GM21515 (cell line): ENCODE measurements around the gene XAGE1A.
"Not testable (repeated sequence)": the region's sequence is repeated elsewhere in the genome, so short reads cannot be mapped to it uniquely, and the experiment has no call there.

ENCODE experiments used
- ATAC-seq: cut with Tn5 transposase; IDR thresholded peaks from one replicate; pipeline ENCODE4 v1.9.1; 2021; ENCODE audit not compliant: unreplicated experiment

XAGE1A gene, protein sequence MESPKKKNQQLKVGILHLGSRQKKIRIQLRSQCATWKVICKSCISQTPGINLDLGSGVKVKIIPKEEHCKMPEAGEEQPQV

DNA sequence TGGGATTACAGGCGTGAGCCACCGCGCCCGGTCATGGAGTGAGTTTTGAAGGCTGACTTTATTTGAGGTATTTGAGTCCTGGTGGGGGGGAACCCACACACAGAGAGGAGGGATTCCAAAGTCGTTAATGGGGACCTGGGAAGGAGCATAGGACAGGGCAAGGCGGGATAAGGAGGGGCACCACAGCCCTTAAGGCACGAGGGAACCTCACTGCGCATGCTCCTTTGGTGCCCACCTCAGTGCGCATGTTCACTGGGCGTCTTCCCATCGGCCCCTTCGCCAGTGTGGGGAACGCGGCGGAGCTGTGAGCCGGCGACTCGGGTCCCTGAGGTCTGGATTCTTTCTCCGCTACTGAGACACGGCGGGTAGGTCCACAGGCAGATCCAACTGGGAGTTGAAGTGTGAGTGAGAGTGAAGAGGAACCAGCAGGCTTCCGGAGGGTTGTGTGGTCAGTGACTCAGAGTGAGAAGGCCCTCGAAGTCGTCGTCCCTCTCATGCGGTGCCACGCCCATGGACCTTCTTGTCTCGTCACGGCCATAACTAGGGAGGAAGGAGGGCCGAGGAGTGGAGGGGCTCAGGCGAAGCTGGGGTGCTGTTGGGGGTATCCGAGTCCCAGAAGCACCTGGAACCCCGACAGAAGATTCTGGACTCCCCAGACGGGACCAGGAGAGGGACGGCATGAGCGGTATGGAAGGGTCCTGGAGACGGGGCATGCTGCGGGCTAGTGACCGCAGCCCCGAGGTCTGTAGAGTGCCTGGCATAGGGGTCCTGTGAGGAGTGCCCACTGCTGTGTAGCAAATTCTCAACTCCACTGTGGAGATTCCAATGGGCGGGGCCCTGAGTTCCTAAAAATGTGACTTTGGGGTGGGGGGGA is at the start of gene XAGE1A:
TSS of gene XAGE1A (plus strand) at position 264 of the 874 bp plus-strand sequence. CDS start 1,554 bp downstream, outside the sequence.
- not testable (repeated sequence) for ATAC-seq

- not testable (repeated sequence) for ATAC-seq
Observed at GRCh38 chrX:52452031-52452430, 43.6 kb upstream of the XAGE1A start.

DNA sequence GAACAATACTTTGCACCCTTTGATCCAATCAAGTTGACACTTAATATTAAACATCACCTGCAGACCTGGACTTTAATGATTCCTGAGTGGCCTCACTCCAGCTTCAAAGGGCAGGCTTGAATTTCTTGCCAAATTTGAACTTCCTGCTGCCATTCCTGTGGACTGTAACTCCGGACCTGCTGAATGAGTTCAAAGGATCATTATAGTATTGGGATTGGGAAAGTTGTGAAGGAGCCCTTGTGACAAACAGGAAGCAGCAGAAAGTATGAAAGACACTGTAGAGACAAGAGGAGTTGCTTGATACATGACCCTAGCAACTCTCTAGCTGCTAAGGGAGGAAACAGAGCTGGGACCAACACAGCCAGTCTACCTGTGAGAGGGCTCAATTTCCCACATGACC is 24.3 kb upstream of the XAGE1A start:
- not testable (repeated sequence) for ATAC-seq

GRCh38 chrX:52496419-52496772 is 788 bp downstream of the XAGE1A start:
- ATAC-seq = not testable (repeated sequence)

DNA sequence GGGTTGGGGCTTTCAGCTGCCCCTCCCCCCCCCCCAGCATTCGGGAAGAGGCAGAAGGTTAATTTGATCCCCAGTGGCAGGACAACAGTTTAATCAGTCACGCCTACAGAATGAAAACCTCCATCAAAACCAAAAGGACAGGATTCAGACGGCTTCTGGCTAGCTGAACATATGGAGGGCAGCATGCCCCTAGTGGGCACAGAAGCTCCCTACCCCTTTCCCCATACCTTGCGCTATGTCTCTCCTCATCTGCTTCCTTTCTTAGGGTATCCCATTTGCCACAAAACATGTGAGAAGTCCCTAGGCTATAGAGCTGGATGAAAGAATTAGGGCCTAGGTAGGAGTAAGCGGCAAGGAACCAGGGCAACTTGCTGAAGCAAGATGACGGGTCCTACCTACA is 5.8 kb downstream of the XAGE1A start:
- ATAC-seq = not testable (repeated sequence)

- ATAC-seq = no peak
Observed at GRCh38 chrX:52504551-52504950, 8.9 kb downstream of the XAGE1A start.

DNA sequence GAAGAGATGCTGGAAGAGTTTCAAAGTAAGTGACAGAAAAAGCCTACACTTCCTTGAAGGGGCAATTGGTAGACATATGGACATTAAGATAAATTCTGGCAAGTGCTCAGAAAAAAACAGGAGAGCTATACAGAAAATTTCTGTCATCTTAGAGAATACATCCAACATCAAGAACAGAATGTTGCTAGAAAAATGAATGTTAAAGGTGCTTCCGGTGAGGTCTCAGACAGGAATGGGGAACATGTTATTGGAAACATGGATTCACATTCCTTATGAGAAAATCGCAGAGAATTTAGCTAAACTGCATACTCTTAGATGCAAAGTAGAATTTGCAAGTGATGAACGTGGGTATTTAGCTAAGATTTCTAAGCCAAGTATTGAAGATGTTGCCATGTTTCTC is 11.7 kb downstream of the XAGE1A start:
- no peak for ATAC-seq

GRCh38 chrX:52509916-52510315 is 14.3 kb downstream of the XAGE1A start:
- no peak for ATAC-seq

DNA sequence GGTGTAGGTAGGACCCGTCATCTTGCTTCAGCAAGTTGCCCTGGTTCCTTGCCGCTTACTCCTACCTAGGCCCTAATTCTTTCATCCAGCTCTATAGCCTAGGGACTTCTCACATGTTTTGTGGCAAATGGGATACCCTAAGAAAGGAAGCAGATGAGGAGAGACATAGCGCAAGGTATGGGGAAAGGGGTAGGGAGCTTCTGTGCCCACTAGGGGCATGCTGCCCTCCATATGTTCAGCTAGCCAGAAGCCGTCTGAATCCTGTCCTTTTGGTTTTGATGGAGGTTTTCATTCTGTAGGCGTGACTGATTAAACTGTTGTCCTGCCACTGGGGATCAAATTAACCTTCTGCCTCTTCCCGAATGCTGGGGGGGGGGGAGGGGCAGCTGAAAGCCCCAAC is 15.5 kb downstream of the XAGE1A start:
- not testable (repeated sequence) for ATAC-seq

GRCh38 chrX:52516110-52516986 is 20.7 kb downstream of the XAGE1A start:
- not testable (repeated sequence) for ATAC-seq

- ATAC-seq = not testable (repeated sequence)
Observed at GRCh38 chrX:52516987-52517325, 21.3 kb downstream of the XAGE1A start, which contains the start of gene XAGE1B. Gene XAGE1B, minus strand, starts transcription at chrX:52517063. Its CDS starts 1,536 bp downstream, at chrX:52515527.

DNA sequence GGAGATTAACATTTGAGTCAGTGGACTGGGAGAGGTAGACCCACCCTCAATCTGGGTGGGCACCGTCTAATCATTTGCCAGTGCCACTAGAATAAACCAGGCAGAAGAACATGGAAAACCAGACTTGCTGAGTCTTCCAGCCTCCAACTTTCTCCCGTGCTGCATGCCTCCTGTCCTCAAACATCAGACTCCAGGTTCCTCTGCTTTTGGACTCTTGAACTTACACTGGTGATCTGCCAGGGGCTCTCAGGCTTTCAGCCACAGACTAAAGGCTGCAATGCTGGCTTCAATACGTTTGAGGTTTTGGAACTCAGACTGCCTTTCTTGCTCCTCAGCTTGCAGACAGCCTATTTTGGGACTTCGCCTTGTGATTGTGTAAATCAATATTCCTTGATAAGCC is 45.4 kb downstream of the XAGE1A start:
- not testable (repeated sequence) for ATAC-seq

- ATAC-seq = no peak
Observed at GRCh38 chrX:52542311-52542710, 46.7 kb downstream of the XAGE1A start.

DNA sequence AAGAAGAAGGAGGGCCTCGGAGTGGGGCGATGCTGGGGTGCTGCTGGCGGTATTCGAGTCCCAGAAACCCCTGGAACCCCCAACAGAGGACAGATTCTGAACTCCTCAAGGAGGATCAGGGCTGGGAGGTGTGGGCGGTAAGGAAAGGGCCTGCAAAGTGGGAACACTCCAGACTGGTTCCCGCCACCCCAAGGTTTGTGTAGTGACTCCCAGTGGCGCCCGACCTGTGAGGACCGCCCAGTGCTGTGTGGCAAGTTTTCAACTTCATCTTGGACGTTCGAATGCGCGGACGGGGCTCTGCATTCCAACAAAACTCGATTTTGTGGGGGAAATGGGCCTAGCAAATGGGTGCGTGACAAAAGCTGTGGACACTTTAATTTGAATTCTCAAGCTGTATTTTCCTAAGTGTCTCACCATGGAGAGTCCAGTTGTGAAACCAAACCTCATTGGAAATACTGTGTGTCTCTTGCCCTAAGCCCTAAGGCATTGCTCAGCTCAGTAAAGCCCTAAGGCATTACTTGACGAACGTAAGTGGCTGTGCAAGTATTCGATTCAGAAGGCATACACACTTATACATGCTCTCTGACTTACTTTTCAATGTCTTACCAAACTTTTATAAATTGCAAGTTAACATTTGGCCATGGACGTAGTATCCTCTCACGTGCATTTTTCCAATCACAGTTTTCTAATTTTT is 48.7 kb downstream of the XAGE1A start:
- no peak for ATAC-seq

DNA sequence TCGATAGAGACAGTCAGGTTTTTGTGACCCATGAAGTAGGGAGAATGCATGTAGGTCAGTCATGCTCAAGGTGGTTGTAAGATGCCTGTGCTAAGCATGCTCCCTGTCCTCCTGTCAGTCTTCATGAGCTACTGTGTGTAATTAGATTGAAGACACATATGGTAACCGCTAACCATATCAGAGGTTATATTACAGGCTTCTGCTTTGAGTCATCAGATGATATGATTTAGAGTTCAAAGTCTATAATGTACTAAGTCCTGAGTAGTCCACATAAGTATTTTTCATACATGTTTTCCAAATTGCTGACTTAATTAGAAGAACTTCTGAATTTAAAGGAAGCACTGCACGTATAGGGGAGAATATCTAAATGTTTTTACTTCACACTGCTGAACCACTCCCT is 53.2 kb downstream of the XAGE1A start:
- ATAC-seq = not testable (repeated sequence)
